Suppressor macrophage treated with lipopolysaccharide for 4 hours (primary cell): Measurements from ENCODE around the gene RPS3.

Experiments
- DNase-seq: peaks from one replicate; pipeline ENCODE4 v3.0.0-alpha.2; 2020

Gene RPS3

DNA sequence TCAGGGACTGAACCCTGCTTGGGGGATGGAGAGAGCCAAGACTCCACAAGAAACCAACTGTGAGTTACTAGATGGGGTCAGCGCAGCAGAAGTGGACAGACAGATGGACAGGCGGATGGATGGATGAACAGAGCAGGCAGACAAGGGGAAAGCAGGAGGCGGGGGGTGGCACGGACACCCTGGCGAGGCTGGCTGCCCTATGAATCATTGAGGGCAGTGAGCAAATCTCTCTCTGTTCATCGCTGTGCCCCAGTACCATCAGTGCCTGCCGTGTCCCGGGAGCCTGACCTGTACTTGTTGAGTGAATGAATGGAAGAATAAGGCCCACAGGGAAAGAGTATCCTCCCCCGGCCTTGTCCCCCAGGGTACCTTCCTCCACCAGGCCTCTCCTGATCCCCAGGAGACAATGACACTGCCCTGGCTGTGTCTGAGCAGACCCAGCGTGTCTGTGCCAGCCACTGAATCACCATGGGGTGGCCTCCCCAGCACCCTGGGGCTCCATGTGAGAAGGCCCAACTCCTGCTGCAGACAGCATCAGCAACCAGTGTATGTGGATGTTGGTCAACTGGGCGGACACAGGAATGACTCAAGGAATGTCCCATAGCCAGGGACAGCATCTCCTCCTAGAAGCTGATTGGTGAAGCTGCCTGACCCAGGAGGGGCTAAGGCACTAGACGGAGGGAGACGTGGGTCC lies 38.8 kb downstream of the RPS3 start:
- DNase-seq = no peak

DNA sequence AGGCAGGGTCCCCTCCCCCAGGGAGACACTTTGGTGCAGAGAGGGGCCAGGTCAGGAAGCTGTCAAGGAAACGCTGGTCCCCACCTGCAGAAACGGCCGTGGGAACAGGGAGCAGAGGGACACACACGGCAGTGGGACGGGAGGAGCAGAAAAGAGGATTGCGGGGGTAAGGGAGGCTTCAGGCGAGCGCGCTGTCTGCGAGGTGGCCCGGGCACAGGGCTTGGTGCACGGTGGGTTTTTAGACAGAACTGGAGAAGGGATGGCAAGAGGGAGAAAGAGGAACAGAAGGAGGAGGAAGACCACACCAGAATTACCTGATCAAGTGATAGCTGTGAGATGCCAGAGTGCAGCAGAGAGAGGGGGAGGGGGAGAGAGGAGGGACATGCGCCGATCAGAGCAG lies 39.7 kb downstream of the RPS3 start:
- no peak for DNase-seq

DNA sequence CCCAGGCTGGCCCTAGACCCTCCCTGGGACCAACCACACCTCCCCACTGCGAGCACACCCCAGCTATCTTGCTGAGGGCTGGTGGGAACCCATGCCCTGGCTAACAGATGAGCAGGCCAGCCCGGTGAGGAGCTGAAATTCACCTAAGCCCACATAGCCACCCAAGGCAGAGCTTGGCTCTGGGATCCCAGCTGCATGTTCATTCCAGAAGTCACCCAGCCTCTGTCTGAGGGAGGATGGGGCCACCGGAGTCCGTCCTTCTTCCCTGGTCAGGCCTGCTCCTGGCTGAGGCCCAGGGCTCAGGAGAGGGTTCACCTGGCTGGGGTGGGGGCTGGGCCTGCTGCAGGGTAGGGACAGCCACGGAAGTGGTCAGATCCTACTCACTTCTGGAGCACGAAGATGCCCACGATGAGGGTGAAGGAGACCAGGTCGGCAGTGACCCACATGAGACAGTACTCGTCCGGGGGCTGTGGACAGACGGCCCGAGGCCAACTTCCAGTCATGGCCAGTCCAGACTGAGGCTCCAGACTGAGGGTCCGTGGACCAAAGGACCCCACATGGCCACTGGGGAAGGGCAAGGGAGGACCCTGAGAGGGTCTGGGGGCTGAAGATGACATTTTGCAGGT lies 40.3 kb downstream of the RPS3 start:
- no peak for DNase-seq

DNA sequence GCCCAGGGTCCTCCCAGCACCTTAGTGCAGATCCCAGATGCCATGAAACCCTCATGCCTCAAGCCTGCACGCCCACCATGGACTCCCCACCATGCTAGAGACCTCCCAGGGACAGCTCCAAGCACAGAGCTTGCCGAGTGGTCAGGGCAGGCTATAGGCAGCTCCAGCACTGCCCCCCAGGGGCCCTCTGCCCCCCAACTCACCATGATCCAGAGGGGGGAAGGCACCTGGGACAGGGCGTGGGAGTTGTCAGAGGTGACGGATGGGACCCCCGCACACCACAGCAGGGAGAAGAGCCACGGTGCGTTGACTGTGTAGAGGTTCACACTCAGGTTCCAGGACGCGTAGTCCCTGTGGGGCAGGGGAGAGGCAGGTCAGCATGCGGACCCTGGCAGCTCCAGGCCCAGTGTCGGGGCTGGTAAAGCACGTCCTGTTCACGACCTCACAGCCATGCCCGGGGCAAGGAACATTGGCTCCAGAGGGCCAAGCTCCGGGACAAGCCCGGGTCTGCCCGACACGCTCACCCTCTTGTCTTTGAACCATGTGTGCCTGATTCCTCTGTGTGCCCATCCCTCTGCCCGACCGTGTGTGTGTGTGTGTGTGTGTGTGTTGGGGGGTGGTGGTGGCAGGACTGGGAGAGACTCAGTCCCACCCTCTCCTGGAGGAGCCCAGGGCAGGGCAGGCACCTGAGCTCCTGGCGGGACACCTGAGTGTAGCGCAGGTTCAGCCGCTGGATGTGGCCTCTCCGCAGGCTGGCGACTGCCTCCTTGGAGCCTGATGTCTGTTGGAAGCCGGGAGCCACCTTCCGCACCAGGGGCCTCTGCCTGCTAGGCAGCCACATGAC lies 41.9 kb downstream of the RPS3 start:
- DNase-seq = no peak

DNA sequence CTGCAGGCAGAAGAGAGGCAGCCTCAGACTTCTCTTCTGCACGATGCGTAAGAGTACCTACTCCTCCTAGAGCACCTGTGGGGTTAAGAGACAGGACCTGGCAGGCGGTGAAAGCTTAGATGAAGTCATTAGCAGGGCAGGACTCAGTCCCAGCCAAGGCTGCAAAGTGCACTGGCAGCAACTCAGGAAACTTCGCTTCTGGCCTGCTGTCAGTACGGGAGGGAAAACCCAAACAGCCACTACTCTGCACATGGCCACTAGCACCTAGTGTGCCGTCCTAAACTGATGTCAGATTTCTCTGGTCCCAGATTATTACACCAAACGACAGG lies 42.5 kb downstream of the RPS3 start:
- DNase-seq = no peak

DNA sequence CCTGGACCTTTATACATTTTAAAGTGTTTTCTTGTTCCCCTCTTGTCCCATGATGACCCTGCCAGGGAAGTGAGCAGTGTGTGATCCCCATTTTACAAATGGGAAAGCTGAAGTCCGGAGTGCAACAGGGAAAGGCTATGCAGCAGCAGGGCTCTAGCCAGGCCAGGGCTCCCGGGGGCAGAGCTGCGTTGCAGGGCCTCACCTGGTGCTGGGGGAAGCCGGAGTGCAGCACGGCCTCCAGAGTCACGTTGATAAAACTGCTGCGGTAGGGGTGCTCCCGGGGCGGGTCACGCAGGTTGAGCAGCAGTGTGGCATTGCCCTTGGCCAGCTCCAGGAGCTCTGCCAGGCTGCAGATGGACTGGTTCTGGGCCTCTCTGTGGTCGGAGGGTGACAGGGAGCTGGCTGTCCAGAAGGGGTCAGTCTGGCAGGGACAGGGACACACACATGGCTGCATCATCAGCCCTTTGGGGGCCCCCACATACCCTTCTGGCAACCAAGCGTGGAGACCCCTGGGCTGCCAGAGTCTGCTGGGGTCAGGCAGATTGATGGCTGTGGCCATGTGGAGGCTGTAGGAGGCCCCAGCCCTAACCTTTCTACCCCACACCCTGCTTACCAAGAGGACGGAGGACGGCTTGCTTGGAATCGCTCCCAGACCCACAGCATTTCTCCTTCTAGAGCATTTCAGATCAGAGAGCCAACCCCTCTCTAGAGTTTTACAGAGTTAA lies 43.0 kb downstream of the RPS3 start:
- no peak for DNase-seq

DNA sequence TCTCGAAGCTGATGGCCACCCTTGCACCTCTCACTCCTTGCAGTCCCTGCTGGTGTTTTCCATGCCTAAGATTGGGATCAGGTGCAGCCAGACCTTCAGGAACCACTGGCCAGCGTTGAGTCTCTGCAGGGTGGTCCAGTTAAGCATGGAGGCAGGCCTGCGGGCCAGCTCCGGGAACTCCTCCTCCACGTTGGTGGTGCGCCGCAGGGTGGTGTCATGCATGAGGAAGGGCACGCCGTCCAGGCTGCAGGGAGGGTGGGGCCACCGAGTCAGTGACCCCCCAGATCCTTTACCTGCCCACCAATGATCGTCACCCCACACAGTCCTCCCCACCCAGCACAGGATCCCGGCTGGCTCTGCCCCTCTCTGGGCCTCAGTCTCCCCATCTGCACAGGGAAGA lies 43.7 kb downstream of the RPS3 start:
- DNase-seq = no peak

DNA sequence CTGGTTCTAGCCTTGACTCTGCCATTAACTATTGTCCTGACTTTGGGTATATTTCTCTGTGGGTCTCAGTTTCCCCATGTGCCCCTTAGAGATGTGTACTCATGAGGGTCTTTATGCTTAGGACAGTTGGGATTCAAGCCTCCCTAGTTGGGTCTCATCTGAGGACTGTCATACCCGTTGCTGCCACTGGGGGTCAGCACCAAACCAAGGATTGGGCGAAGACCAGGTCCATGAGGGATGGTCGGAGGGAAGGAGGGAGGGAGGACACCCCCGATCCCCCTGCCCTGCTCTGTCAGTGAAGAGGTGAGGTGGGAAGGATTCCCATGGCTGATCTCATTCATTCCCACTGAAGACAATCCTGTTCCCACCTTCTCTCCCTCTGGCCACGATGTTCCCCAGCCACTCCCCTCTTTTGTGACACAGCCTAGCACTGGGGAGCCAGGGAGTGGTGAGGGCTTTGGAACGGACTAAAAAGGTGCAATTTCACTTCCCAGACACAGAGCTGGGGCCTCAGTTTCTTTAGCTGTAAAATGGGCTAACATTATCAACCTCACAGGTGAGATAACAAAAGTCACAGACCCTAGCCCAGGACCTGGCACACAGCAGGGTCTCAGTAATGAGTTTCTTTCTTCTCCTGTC lies 46.1 kb downstream of the RPS3 start:
- DNase-seq = peak; percentile 78

DNA sequence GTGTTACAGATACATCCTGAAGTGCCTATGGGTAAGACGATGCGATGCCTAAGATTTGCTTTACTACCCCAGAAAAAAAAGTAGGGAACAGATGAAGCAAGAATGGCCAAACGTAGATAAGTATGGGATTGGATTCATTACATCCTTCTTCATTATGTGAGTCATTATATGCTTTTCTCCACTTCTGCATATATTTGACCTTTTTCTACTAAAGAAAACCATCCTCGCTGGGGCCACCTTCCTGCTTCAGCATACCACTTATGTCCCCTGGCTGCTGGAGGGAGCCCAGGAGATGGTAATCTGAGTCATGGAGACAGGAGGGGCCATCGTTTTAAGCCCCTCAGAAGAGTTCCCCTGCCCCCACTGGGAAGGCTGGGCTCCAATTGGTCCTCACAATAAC lies 48.1 kb downstream of the RPS3 start:
- DNase-seq = no peak

DNA sequence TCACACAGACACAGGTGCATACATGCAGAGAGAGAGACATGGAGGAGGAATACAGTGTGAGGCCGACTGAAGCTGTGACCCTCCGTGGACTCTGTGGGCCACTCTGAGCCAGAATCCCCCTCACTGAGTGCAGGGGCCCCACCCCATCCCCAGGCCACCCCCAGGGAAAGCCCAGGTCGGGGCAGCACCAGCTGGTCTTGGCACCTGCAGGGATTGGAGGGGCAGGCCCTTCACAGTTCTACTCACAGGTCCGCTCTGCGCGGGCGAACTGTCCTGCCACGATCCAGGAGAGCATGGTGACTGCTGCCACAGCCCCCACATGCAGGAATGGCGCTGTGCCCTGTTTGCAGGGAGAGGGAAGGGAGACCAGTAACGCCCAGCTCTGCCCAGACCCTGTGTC lies 50.0 kb downstream of the RPS3 start:
- DNase-seq = no peak

DNA sequence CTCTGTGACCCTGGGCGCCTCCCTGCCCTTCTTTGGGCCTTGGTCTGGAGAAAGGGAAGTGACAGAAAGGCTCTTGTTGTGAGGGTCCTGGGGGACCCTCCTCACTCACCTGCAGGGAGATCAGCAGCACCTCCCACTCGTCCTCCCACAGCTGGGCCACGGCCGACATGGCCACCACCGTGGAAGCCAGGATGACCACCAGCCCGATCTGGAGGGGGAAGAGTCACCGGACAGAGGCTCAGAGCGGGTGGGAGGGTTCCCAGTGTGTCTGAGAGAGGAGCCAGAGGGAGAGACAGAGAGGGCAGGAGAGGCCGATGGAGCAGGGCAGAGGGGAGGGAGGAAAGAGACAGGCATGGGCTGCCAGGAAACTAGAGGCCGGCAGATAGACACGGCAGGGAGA lies 50.5 kb downstream of the RPS3 start:
- DNase-seq = no peak

DNA sequence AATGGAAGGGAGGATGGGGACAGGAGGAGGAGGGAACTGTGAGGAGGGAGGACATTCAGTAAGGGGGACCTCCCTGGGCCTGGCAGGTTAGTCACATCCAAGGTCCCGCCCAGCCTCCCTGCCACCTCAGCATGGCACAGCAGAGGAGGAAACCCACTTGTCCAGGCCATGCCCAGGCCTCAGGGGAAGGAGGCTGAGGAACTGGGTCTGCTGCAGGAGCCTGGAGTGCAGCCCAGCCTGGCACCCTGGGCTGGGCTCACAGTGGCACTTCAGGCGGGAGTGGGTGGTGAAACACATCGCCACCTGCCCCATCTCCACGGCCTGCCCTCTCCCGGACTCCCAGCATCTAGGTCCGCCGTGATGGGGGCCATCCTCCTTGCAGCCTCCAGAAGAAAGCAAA lies 50.9 kb downstream of the RPS3 start:
- no peak for DNase-seq

DNA sequence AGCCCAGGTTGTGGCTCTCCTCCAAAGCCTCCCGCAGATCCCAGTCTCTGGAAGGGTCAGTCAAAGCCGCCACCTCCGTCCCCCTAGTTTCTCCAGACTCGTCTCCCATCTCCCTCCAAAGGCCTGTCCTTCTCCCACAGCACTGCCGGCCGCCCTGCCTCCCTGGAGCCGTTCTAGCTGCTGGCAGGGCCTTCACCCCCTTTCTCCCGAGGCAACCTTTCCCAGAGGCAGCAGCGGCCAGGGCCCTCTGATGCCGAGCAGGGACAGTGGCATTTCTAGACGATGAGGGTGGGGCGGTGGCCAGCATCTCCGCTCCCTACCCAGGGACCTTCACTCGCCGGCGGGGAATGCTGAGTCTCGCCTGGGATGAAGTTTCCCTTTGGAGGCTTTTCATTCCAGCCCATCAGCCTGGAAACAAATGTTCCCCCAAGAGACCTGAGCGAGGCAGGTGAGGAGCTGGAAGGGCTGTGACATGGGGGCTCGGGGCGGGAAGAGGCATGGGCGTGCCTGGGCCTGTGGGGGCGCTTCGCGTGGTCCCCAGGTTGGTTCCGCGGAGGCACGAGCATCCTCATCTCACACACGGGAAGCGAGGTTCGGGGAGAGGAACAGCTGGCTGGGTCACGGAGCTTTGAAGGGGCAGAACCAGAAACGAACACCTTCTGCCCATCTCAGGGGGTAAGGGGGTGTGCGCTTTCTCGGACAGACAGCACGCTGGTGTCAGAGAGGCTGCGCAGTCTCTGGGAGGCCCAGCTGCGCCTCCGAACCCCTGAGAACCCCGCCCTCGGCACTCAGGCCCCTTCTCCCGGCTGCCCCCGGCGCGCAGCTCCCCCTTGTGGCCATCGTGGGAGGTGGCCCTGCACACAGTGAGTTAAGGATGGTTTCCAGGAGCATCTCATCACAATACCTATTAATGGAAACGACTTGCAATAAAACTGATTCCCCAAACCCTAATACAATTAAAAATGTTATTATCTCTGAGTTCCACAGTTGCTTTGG lies 51.8 kb downstream of the RPS3 start:
- DNase-seq = peak; percentile 14

DNA sequence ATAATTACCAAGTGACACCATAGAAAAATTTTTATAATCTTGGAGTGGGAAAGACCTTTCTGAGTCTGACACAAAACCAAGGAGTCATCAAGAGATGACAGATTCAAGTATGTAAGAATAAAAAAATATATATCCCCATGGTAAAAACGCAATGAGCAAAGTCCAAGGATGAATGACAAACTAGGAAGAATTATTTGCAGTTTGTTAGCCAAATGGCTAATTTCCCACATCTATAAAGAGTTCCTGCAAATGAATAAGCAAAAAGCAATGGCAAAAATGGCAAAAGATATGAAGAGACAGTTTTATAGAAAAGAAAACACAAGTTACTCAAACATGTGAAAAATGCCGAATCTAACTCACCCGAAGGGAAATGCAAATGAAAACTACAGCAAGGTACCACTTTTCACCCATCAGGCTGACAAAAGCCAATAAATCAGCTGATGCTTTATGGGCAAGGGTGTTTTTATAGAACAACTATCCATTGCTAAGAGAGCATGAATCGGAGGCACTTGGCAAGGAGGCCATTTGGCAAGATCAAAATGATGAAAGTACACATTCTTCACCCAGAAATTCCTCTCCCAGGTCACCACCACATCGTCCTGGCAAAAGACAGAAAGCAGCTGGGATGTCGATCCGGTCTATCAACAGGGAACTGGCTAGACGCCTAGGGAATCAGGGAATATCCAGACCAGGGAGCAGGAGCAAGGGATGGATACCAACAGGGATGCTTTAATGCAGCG lies 54.8 kb downstream of the RPS3 start:
- DNase-seq = no peak

DNA sequence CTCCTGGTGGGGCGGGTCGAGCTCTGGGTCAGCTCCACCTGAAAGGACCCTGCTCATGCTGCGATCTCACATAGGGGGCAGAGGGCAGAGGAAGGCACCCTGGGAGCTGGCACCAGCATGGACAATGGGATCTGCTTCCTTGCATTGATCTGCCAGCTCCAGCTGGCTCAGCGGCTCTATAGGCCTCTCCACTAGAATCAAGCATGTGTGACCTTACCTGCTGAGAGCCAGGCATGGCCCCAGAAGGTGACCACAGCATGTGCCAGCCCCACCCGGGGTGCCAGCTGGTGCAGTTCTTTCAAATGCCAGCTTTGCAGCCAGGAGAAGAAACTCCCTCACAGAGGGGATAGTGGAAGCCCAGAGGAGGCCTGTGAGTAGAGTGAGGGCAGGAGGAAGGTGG lies 55.7 kb downstream of the RPS3 start:
- DNase-seq = no peak
